NCI-H1930 (cell line): ENCODE measurements around the gene FAM111A.

ENCODE experiments used
- DNase-seq, 2 experiments: peaks; one replicate each; lab custom pipeline; 2025; lab: John Stamatoyannopoulos, UW

Gene FAM111A

DNA sequence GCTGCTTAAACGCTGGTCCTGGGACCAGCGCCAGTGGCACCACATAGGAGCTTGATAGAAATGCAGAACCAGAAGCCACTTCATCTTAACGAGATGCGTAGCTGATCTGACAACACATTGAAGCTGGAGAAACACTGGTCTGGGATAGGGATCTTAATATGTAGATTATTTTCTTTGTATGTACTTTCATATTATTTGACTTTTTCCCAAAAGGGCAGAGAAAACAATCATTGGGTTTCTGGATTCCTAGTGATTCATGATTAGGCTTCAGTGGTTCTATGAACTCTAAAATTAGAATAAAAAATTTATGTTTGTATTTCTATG lies 57.7 kb downstream of the FAM111A start:
- DNase-seq: no peak

DNA sequence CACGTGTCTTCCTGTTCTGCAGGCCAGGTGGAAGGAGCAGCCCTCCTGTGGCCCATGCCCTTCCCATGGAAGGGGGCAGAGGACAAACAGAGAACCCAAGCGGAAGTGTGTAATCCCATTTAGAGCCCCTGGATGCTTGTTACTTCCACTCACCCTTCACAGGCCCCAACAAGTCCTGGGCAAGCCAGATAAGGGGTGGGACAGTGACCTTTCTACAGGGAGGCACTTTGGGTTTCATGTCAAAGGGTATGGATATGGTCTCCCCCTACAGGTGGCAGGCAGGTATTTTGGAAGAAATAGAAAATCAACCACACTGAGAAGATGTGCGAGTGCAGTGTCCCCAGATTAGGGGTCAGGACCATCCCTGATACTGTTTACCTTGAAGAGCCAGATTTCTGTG lies 58.7 kb downstream of the FAM111A start:
- no peak for DNase-seq
